Measurements from ENCODE around the gene ZNF407.

DNA sequence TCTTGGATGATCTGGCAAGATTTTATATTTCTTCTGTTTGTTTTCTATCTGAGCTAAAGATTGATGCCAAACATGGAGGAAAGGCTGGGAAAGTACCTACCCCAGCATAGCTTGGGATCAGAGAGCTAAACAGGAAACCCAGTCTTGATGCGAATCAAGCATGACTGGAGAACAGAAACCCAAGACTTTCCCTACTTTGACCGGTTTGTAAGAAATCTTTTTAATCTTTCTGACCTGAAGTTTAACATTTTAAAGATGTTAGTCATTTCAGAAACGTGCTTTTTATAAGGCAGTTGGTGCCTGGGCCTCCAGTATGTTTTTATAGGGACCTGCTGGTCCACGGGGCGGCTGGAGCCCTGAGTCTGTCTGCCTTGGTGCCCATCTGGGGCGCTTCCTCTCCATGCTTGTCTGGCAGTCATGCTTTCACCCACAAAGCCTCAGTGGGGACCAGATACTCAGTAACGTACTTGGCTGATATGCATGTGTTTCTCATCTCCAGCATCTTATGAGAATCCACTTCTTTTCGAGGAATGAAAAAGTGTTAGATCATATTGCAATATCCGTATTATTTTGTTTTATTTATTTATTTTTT lies 344.7 kb downstream of the ZNF407 start:
- TF ChIP-seq ARNTL (CRISPR knock-in tag; IDR thresholded peaks at IDR 0.05; ENCODE audit: borderline replicate concordance, low read depth) (no peak), GLIS3 (CRISPR knock-in tag; IDR thresholded peaks at IDR 0.05) (no peak), ZNF8 (CRISPR knock-in tag; IDR thresholded peaks at IDR 0.05) (no peak)
